ENCODE measurements around the gene PDGFD. TPM values are rescaled to one million over a fixed set of nuclear protein-coding genes. Genes with fewer than 3 reads are reported as not detected.

The PDGFD gene
- total RNA-seq, 1 donor from 2014 or later = 10.9 TPM

- Histone ChIP-seq H3K27ac (replicated peaks) (no peak overlapping the region), H3K4me1 (no peaks in the 10 kb centered on the region), H3K36me3 (no peaks in the 10 kb centered on the region), H3K27me3 (ENCODE audit: low read depth) (no peaks in the 10 kb centered on the region), H3K4me3 (no peak overlapping the region), H3K9me3 (replicated peaks) (no peaks in the 10 kb centered on the region)
- intact Hi-C loops (cut with micrococcal nuclease) = no loop called here
- DNase-seq = no peak
- TF ChIP-seq CTCF (IDR thresholded peaks at IDR 0.05; ENCODE audit: borderline replicate concordance) = no peak
Observed at GRCh38 chr11:104067534-104067933, 96.4 kb downstream of the PDGFD start.

- no peak overlapping the region for H3K27ac ChIP-seq (replicated peaks)
- peaks cover 5% of the 10 kb centered on the region for H3K4me1 ChIP-seq
- no peaks in the 10 kb centered on the region for H3K9me3 ChIP-seq (replicated peaks)
- H3K36me3 ChIP-seq = no peaks in the 10 kb centered on the region
- H3K27me3 ChIP-seq (ENCODE audit: low read depth) = no peaks in the 10 kb centered on the region
- intact Hi-C loops (cut with micrococcal nuclease) = no loop called here
- DNase-seq = no peak
- no peak for TF ChIP-seq CTCF (IDR thresholded peaks at IDR 0.05; ENCODE audit: borderline replicate concordance)
- no peak overlapping the region for H3K4me3 ChIP-seq
Observed at GRCh38 chr11:104064034-104064630, 99.8 kb downstream of the PDGFD start.

DNA sequence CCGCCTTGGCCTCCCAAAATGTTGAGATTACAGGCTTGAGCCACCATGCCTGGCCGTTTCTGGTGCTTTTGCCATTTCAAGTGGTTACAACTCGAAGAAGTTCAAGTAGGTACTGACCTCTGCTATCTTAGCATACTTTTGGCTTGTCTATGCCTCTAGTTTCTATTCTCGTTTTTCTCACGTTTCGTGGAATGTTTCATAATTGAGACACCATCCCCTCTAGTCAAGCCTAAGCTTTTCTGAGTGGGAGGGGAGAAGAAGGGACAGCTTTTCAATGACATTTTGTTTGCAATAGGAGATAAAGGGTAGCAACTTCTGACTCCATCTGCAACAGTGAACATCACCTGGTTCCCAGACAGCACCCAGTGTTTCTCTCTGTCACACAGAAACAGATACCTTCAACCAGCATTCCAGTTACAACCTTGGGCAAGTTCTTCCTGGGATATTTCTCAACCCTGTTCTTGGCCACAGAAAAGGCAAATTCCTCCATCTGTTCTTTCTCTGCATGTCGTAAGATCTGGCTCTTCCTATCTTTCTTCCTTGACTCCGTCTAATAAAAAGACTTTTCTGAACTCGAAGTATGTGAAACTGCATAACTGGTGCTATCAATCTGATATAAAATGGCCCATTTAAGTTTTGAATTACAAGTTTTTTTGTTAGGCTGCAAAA, 102.0 kb downstream of the PDGFD start:
- no peak for DNase-seq
- intact Hi-C loops (cut with micrococcal nuclease) = no loop called here
- TF ChIP-seq CTCF (IDR thresholded peaks at IDR 0.05; ENCODE audit: borderline replicate concordance) = no peak
- no peaks in the 10 kb centered on the region for H3K9me3 ChIP-seq (replicated peaks)
- peak overlapping the region; percentile 41 for H3K27ac ChIP-seq (replicated peaks)
- H3K27me3 ChIP-seq (ENCODE audit: low read depth) = no peaks in the 10 kb centered on the region
- H3K4me1 ChIP-seq = peaks cover 5% of the 10 kb centered on the region
- H3K4me3 ChIP-seq = no peak overlapping the region
- no peaks in the 10 kb centered on the region for H3K36me3 ChIP-seq

DNA sequence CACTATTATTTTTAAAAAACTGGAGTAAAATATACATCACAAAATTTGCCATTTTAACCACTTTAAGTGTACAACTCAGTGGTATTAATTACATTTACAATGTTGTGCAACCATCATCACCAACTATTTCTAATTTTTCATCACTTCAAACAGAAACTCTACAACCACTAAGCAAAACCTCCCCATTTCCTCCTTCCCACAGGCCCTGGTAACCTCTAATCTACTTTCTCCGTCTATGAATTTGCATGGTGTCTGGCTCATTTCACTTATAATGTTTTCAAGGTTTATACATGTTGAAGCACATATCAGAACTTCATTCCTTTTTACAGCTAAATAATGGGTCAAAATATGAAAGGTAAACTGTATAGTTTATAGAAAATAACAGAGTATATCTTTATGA, 103.1 kb downstream of the PDGFD start:
- intact Hi-C loops (cut with micrococcal nuclease) = no loop called here
- Histone ChIP-seq H3K4me3 (no peak overlapping the region), H3K4me1 (peaks cover 5% of the 10 kb centered on the region), H3K9me3 (replicated peaks) (no peaks in the 10 kb centered on the region), H3K36me3 (no peaks in the 10 kb centered on the region), H3K27ac (replicated peaks) (no peak overlapping the region), H3K27me3 (ENCODE audit: low read depth) (no peaks in the 10 kb centered on the region)
- TF ChIP-seq CTCF (IDR thresholded peaks at IDR 0.05; ENCODE audit: borderline replicate concordance) = no peak
- DNase-seq = no peak

- DNase-seq = no peak
- Histone ChIP-seq H3K9me3 (replicated peaks) (no peaks in the 10 kb centered on the region), H3K4me3 (no peak overlapping the region), H3K4me1 (peaks cover 5% of the 10 kb centered on the region), H3K27ac (replicated peaks) (peak overlapping the region; percentile 1), H3K27me3 (ENCODE audit: low read depth) (no peaks in the 10 kb centered on the region), H3K36me3 (no peaks in the 10 kb centered on the region)
- TF ChIP-seq CTCF (IDR thresholded peaks at IDR 0.05; ENCODE audit: borderline replicate concordance) = no peak
- intact Hi-C loops (cut with micrococcal nuclease) = no loop called here
Observed at GRCh38 chr11:104060004-104060794, 103.7 kb downstream of the PDGFD start.
